ENCODE data around the gene PFDN1.
"Not testable (repeated sequence)": the region's sequence is repeated elsewhere in the genome, so short reads cannot be mapped to it uniquely, and the experiment has no call there.

The PFDN1 gene

GRCh38 chr5:140302786-140303639 lies at the start of gene PFDN1:
Gene PFDN1, minus strand, starts transcription at chr5:140303101. Its CDS starts 28 bp downstream, at chr5:140303073.
- H3K27ac Mint-ChIP-seq: peak within 1 kb of the TSS; percentile 99
- peak within 1 kb of the TSS; percentile 96 for H3K4me3 Mint-ChIP-seq
- H3K4me1 Mint-ChIP-seq: peaks cover 6% of the 10 kb centered on the region
- H3K9me3 Mint-ChIP-seq: no peaks in the 10 kb centered on the region
- DNase-seq (ENCODE audit: low spot score in 2 of 2): peak; percentile 79 to 93
- H3K36me3 Mint-ChIP-seq: peaks cover 35% of the 10 kb centered on the region
- peak; percentile 97 for ATAC-seq

- ATAC-seq (peak; percentile 79), DNase-seq (ENCODE audit: low spot score in 2 of 2) (peak; percentile 69 to 82)
- H3K4me1 Mint-ChIP-seq: peaks cover 6% of the 10 kb centered on the region
- H3K4me3 Mint-ChIP-seq: no peak overlapping the region
- H3K9me3 Mint-ChIP-seq: no peaks in the 10 kb centered on the region
- no peak overlapping the region for H3K27ac Mint-ChIP-seq
- H3K36me3 Mint-ChIP-seq: no peaks in the 10 kb centered on the region
These were observed 48.9 kb upstream of the PFDN1 start for GRCh38 chr5:140351609-140352334.

GRCh38 chr5:140349244-140349643 lies 46.3 kb upstream of the PFDN1 start:
- no peak for ATAC-seq
- Mint-ChIP-seq H3K9me3 (no peaks in the 10 kb centered on the region), H3K27ac (no peak overlapping the region), H3K4me3 (no peak overlapping the region), H3K36me3 (peaks cover 2% of the 10 kb centered on the region), H3K4me1 (peaks cover 21% of the 10 kb centered on the region)
- DNase-seq (ENCODE audit: low spot score in 2 of 2): no peak

GRCh38 chr5:140348104-140348503 lies 45.2 kb upstream of the PFDN1 start:
- DNase-seq (ENCODE audit: low spot score in 2 of 2): no peak
- Mint-ChIP-seq H3K4me3 (no peak overlapping the region), H3K36me3 (peaks cover 10% of the 10 kb centered on the region), H3K27ac (no peak overlapping the region), H3K9me3 (no peaks in the 10 kb centered on the region), H3K4me1 (peaks cover 28% of the 10 kb centered on the region)
- ATAC-seq: no peak

GRCh38 chr5:140347360-140347759 lies 44.5 kb upstream of the PFDN1 start:
- peak overlapping the region; percentile 75 for H3K4me3 Mint-ChIP-seq
- peaks cover 11% of the 10 kb centered on the region for H3K36me3 Mint-ChIP-seq
- ATAC-seq: no peak
- no peaks in the 10 kb centered on the region for H3K9me3 Mint-ChIP-seq
- peaks cover 35% of the 10 kb centered on the region for H3K4me1 Mint-ChIP-seq
- no peak for DNase-seq (ENCODE audit: low spot score in 2 of 2)
- H3K27ac Mint-ChIP-seq: no peak overlapping the region

- Mint-ChIP-seq H3K4me1 (peaks cover 43% of the 10 kb centered on the region), H3K4me3 (peak within 1 kb of the TSS; percentile 75), H3K27ac (no peak within 1 kb of the TSS), H3K9me3 (no peaks in the 10 kb centered on the region), H3K36me3 (peaks cover 19% of the 10 kb centered on the region)
- peak; percentile 76 for ATAC-seq
- peak; percentile 25 to 72 for DNase-seq (ENCODE audit: low spot score in 2 of 2)
These were observed 43.7 kb upstream of the PFDN1 start, which contains the start of gene HBEGF for GRCh38 chr5:140346348-140347221. Gene HBEGF, minus strand, starts transcription at chr5:140346603. Its CDS starts 275 bp downstream, at chr5:140346328.

GRCh38 chr5:140345919-140346347 lies 43.0 kb upstream of the PFDN1 start:
- Mint-ChIP-seq H3K9me3 (no peaks in the 10 kb centered on the region), H3K27ac (no peak overlapping the region), H3K4me3 (peak overlapping the region; percentile 75), H3K4me1 (peaks cover 43% of the 10 kb centered on the region), H3K36me3 (peaks cover 26% of the 10 kb centered on the region)
- no peak for DNase-seq (ENCODE audit: low spot score in 2 of 2)
- ATAC-seq: peak; percentile 12

GRCh38 chr5:140344683-140345423 lies 42.0 kb upstream of the PFDN1 start:
- DNase-seq (ENCODE audit: low spot score in 2 of 2) (no peak), ATAC-seq (peak; percentile 59)
- H3K4me1 Mint-ChIP-seq: peaks cover 43% of the 10 kb centered on the region
- H3K9me3 Mint-ChIP-seq: no peaks in the 10 kb centered on the region
- H3K36me3 Mint-ChIP-seq: peaks cover 36% of the 10 kb centered on the region
- H3K4me3 Mint-ChIP-seq: peak overlapping the region; percentile 75
- H3K27ac Mint-ChIP-seq: peak overlapping the region; percentile 91

GRCh38 chr5:140343849-140344248 lies 40.9 kb upstream of the PFDN1 start:
- not testable (repeated sequence) for H3K9me3 Mint-ChIP-seq; DNase-seq (ENCODE audit: low spot score in 2 of 2); ATAC-seq
- H3K4me3 Mint-ChIP-seq: peak overlapping the region; percentile 75
- H3K27ac Mint-ChIP-seq: peak overlapping the region; percentile 91
- H3K36me3 Mint-ChIP-seq: peaks cover 46% of the 10 kb centered on the region
- H3K4me1 Mint-ChIP-seq: peaks cover 43% of the 10 kb centered on the region

GRCh38 chr5:140342896-140343295 lies 40.0 kb upstream of the PFDN1 start:
- peak overlapping the region; percentile 75 for H3K4me3 Mint-ChIP-seq
- H3K36me3 Mint-ChIP-seq: peaks cover 52% of the 10 kb centered on the region
- no peaks in the 10 kb centered on the region for H3K9me3 Mint-ChIP-seq
- peaks cover 43% of the 10 kb centered on the region for H3K4me1 Mint-ChIP-seq
- no peak for ATAC-seq
- peak overlapping the region; percentile 91 for H3K27ac Mint-ChIP-seq
- DNase-seq (ENCODE audit: low spot score in 2 of 2): no peak

- H3K27ac Mint-ChIP-seq: peak overlapping the region; percentile 91
- peak overlapping the region; percentile 75 for H3K4me3 Mint-ChIP-seq
- H3K36me3 Mint-ChIP-seq: peaks cover 52% of the 10 kb centered on the region
- ATAC-seq (no peak), DNase-seq (ENCODE audit: low spot score in 2 of 2) (no peak)
- no peaks in the 10 kb centered on the region for H3K9me3 Mint-ChIP-seq
- H3K4me1 Mint-ChIP-seq: peaks cover 41% of the 10 kb centered on the region
These were observed 39.4 kb upstream of the PFDN1 start for GRCh38 chr5:140342287-140342686.

GRCh38 chr5:140341591-140341990 lies 38.7 kb upstream of the PFDN1 start:
- peak overlapping the region; percentile 75 for H3K4me3 Mint-ChIP-seq
- H3K27ac Mint-ChIP-seq: peak overlapping the region; percentile 91
- peaks cover 38% of the 10 kb centered on the region for H3K4me1 Mint-ChIP-seq
- no peaks in the 10 kb centered on the region for H3K9me3 Mint-ChIP-seq
- DNase-seq (ENCODE audit: low spot score in 2 of 2) (no peak), ATAC-seq (no peak)
- peaks cover 57% of the 10 kb centered on the region for H3K36me3 Mint-ChIP-seq

- H3K27ac Mint-ChIP-seq: no peak overlapping the region
- no peak for DNase-seq (ENCODE audit: low spot score in 2 of 2)
- no peak for ATAC-seq
- no peaks in the 10 kb centered on the region for H3K9me3 Mint-ChIP-seq
- peaks cover 42% of the 10 kb centered on the region for H3K4me1 Mint-ChIP-seq
- H3K4me3 Mint-ChIP-seq: no peak overlapping the region
- peaks cover 64% of the 10 kb centered on the region for H3K36me3 Mint-ChIP-seq
These were observed 37.8 kb upstream of the PFDN1 start for GRCh38 chr5:140340605-140341121.

GRCh38 chr5:140339636-140340035 lies 36.7 kb upstream of the PFDN1 start:
- peaks cover 74% of the 10 kb centered on the region for H3K36me3 Mint-ChIP-seq
- ATAC-seq (no peak), DNase-seq (ENCODE audit: low spot score in 2 of 2) (no peak)
- peaks cover 32% of the 10 kb centered on the region for H3K4me1 Mint-ChIP-seq
- no peak overlapping the region for H3K27ac Mint-ChIP-seq
- no peak overlapping the region for H3K4me3 Mint-ChIP-seq
- no peaks in the 10 kb centered on the region for H3K9me3 Mint-ChIP-seq

Data from stimulated activated effector memory CD8-positive, alpha-beta T cell treated with anti-CD3 and anti-CD28 coated beads, Interleukin-12 subunit alpha, Interleukin-12 subunit beta, amount 100 ng/mL, for 72 hours (primary cell).